HepG2 (cell line): Measurements from ENCODE around the gene FUT6.

Source experiments
- AKAP8 ChIP-seq: sonication (generic); formaldehyde crosslinking; IDR thresholded peaks from 2 replicates; pipeline ENCODE4 v1.5.1; 2020; ENCODE audit warnings: mild to moderate bottlenecking, missing genetic modification reagents
- HDAC2 ChIP-seq: sonication (generic); formaldehyde crosslinking; IDR thresholded peaks from 2 replicates; pipeline ENCODE4 v1.4.0; 2020; ENCODE audit warnings: missing genetic modification reagents
- IRF1 ChIP-seq: sonication (generic); formaldehyde crosslinking; IDR thresholded peaks from 2 replicates; pipeline ENCODE4 v1.4.0; 2020; ENCODE audit warnings: low read depth, mild to moderate bottlenecking, missing genetic modification reagents
- KMT2B ChIP-seq: IDR thresholded peaks from 2 replicates; pipeline ENCODE4 v1.6.1; 2016; ENCODE audit warnings: missing genetic modification reagents, missing compliant biosample characterization
- NONO ChIP-seq, 2 experiments: fragments of 450-650 bp in 1 of 2; sonication (generic) in 1 of 2; formaldehyde crosslinking in 1 of 2; IDR thresholded peaks in 1 of 2; conservative IDR thresholded peaks in 1 of 2; 2 replicates each; pipeline versions ENCODE4 v1.6.1 to v1.8.0; 2017 to 2022; ENCODE audit warnings: mild to moderate bottlenecking in 1 of 2, missing genetic modification reagents in 1 of 2, moderate library complexity in 1 of 2
- RFX5 ChIP-seq: IDR thresholded peaks from 2 replicates; pipeline ENCODE4 v1.6.1; 2011; ENCODE audit warnings: low read depth, low read length, improper control_type of control experiment
- SALL1 ChIP-seq: sonication (generic); formaldehyde crosslinking; IDR thresholded peaks from 2 replicates; pipeline ENCODE4 v1.8.0; 2022; ENCODE audit warnings: mild to moderate bottlenecking, missing genetic modification reagents
- SMAD3 ChIP-seq: sonication (generic); formaldehyde crosslinking; IDR thresholded peaks from 2 replicates; pipeline ENCODE4 v1.4.0; 2020; ENCODE audit warnings: missing genetic modification reagents
- SRSF9 ChIP-seq: fragments of 200-400 bp; formaldehyde crosslinking; IDR thresholded peaks from 2 replicates; pipeline ENCODE4 v1.6.1; 2018; ENCODE audit warnings: borderline replicate concordance, mild to moderate bottlenecking, low read depth, low read length; ENCODE audit not compliant: insufficient read depth, poor library complexity, severe bottlenecking
- ZNF34 ChIP-seq: sonication (generic); formaldehyde crosslinking; IDR thresholded peaks from 2 replicates; pipeline ENCODE4 v1.4.0; 2020; ENCODE audit warnings: mild to moderate bottlenecking, missing genetic modification reagents, borderline replicate concordance
- ZNF781 ChIP-seq: sonication (generic); formaldehyde crosslinking; IDR thresholded peaks from 2 replicates; pipeline ENCODE4 v1.5.1; 2020; ENCODE audit warnings: borderline replicate concordance, mild to moderate bottlenecking, missing genetic modification reagents; ENCODE audit errors: not compliant biosample characterization

- TF ChIP-seq AKAP8: no peak
- TF ChIP-seq HDAC2 (CRISPR knock-in tag): no peak
- TF ChIP-seq SMAD3 (CRISPR knock-in tag): no peak
- TF ChIP-seq KMT2B (CRISPR knock-in tag): no peak
- TF ChIP-seq SRSF9: no peak
- TF ChIP-seq RFX5: no peak
- no peak for TF ChIP-seq NONO (IDR thresholded peaks at IDR 0.05)
- TF ChIP-seq NONO (CRISPR knock-in tag; conservative IDR thresholded peaks at IDR 0.05): no peak
- no peak for TF ChIP-seq SALL1 (CRISPR knock-in tag)
- TF ChIP-seq ZNF781: no peak
- TF ChIP-seq IRF1 (CRISPR knock-in tag): no peak
- no peak for TF ChIP-seq ZNF34 (CRISPR knock-in tag)
Measured at GRCh38 chr19:5808120-5808816, 31.2 kb downstream of the FUT6 start.
